GM21381 (cell line): ENCODE data around the gene TPRA1.
A peak's percentile ranks its signal among the peaks of the same experiment; 100 is the strongest.

Source experiments
- ATAC-seq: cut with Tn5 transposase; IDR thresholded peaks from one replicate; pipeline ENCODE4 v1.9.1; 2021; ENCODE audit warnings: mild to moderate bottlenecking, moderate library complexity; ENCODE audit not compliant: unreplicated experiment

The TPRA1 gene

DNA sequence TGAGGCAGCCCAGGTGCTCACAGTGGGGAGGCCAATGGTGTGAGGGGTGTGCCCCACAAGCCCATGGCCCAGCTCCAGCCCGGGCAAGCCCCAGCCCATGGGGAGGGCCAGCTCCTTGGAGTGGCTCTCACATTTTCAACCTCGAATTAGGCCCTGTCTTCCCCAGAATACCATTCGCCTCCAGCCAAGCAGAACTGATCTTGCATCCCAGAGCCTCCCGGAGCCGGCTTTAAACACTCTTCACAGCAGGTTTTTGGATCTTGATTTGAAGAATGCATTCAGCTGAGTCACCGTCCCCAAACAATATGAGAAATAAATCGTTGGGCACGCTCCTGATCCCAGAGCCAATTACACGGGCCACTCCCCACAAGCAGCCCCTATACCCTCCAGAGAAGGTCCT lies 23.7 kb downstream of the TPRA1 start:
- no peak for ATAC-seq

DNA sequence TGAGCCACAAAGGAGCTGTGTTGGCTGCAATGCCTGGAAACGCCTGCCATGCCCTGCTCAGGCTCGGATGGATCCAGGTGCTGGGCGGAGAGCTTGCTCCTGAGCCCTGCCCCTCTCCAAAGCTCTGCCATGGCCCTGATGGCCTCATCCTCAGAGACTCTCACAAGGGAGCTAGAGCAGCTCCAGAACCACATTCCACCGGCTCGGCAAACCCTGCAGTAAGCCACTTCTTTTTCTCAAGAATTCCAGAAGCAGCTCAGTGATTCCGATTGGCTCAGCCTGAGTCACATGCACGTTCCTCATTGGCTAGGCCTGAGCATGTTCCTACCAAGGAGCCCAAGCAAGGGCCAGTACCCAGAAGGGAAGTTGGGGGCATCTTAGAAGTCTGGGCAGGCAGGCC lies 24.8 kb downstream of the TPRA1 start:
- no peak for ATAC-seq

DNA sequence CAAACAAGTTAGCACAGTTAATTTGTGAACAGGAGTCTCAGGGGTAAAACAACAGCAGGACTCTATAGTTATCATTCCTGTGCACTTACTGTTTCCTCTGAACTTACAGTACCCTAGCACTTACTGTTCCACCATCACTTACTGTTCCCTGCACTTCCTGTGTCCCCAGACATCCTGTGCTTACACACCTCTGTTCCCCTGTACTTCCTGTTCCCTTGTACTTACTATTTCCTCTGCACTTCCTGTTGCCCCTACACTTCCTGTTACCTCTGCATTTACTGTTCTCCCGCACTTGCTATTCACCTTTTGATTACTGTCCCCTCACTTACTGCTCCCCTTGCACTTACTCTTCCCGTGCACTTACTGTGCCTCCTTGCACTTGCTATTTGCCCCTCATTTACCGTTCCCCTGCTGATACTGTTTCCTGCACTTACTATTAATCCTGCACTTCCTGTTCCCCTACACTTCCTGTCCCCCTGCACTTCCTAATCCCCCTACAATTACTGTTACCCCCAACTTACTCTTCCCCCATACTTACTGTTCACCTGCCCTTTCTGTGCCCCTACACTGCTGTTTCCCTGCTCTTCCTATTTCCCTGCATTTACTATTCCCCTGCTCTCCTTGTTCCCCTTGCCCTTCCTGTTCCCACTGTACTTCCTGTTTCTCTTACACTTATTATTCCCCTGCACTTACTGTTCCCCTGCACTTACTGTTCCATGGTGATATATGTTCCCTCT lies 30.3 kb downstream of the TPRA1 start:
- no peak for ATAC-seq

DNA sequence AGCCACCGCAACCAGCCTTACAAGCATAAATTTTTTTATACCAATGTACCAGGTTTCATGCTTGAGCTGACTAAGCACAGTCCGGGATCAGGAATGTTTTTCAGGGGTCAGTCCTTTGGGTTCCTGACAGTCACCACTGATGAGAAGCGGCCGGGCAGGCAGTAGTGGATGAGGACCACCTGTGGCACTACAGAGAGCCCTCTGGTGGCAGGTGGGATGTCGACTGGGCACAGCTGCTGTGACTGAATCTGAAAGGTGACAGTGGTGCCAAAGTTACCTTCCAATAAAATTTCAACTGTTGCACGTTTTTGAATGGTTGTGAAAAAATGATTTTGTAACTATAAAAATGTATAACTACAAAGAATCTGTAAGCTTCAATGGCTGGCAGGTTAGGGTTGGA lies 34.0 kb downstream of the TPRA1 start:
- no peak for ATAC-seq

DNA sequence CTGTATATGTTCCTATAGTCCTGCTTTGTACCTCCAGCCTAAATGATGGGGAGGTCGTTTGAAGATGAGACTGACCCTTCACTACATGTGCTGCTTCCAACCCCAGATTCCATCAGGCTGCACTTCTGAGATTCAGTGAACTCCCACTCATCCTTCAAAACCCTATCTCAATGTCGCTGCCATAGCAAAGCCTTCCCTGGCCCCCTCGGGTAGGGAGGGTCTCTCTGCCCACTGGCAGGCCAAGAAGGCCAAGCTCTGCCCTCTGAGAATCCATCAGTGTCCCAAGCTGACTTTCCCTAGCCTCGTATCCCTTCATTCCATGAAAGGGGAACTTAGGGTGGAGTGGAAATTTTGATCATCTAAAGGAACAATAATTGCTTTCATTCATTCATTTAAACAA lies 35.4 kb downstream of the TPRA1 start:
- no peak for ATAC-seq

DNA sequence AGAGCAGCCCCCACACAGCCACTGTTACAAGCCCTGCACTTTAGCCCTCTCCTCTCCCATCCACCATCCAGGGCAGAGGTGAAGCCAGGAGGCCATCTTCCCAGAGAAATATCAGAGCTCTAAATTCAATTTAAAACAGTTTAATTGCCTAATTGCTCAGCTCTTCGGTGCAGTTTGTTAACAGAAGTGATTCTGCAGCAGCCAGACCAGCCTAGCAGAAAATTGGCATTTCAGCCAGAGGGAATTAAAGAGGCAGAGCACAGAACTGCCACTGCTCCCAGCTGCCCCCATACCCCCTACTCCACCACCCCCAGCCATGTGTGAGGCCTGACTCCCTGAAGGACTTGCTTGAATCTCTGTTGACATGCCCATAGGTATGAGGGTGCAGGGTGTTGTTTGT lies 38.5 kb downstream of the TPRA1 start:
- no peak for ATAC-seq

DNA sequence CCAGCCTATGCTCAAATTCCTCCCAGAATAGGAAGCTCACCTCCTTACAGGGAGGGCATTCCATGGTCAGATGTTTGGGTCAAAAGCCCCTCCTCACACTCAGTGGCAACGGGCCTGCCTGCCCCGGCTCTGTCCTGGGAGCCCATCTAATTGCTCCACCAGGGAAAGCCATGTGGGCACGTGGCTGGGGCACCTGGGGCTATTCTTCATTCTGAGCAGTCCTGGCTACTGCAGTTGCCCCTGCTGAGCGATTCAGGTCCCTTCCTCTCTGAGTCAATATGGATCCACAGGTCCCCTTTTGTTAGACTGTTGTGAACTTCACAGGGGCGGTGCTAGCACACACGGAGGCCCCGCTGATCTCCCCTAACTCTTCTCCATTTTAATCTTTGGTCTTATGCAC lies 39.4 kb downstream of the TPRA1 start:
- ATAC-seq, result no peak

DNA sequence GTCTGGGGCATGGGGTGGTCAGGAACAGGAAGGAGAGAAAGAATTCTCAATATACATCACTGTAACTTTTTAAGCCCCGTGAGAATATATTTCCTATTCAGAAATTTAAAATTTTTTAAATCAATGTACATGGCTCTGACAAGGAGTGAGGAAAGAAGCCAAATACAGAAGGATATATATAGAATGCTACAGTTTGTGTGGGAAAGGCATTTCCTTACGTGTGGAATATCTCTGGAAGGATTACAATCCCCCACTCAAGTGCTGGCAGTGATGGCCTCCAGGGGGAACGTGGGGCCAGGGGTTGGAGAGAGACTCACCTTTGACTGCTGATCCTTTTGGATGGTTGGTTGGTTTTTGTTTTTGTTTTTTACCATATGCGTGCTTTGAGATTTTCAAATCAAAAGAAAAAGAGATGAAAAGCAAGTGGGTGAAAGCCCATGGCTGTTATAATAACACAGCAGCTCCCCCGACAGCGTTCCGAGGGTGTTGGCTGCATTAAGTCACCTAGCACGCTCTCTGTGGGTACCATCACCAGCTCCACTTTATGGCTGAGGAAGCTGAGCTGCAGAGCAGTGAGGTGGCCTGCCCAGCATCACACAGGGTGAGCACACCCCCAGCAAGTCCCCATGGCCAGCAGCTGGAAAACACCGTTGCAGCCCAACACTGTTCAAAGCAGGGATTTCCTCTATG lies 39.9 kb downstream of the TPRA1 start:
- ATAC-seq, result no peak

DNA sequence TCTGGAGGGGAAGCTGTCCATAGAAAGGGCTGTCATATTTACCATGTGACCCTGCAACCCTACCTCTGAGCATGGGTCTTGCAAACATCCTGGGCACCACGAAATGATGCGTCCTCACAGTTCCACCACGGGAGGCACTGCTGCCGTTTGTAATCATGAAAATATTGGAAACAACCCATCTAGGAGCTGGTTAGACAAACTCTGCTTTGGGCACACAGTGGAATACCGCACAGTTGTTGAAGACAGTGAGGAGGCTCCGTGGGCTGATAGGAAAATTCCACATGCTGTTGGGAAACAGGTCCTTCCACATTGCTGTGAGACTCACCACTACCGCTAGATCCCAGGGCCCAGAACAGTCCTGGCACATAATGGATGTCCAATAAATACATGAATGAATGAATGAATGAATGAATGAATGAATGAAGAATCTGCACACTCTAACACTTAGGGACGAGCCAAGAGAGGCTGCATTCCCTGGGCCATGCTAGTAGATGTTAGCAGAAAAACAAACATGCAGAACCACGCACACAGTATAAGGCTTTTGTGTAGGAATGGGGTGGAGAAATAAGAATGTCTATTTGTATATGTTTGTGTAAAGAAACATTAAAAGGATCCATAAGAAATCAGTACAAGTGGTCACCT lies 40.6 kb downstream of the TPRA1 start:
- no peak for ATAC-seq

DNA sequence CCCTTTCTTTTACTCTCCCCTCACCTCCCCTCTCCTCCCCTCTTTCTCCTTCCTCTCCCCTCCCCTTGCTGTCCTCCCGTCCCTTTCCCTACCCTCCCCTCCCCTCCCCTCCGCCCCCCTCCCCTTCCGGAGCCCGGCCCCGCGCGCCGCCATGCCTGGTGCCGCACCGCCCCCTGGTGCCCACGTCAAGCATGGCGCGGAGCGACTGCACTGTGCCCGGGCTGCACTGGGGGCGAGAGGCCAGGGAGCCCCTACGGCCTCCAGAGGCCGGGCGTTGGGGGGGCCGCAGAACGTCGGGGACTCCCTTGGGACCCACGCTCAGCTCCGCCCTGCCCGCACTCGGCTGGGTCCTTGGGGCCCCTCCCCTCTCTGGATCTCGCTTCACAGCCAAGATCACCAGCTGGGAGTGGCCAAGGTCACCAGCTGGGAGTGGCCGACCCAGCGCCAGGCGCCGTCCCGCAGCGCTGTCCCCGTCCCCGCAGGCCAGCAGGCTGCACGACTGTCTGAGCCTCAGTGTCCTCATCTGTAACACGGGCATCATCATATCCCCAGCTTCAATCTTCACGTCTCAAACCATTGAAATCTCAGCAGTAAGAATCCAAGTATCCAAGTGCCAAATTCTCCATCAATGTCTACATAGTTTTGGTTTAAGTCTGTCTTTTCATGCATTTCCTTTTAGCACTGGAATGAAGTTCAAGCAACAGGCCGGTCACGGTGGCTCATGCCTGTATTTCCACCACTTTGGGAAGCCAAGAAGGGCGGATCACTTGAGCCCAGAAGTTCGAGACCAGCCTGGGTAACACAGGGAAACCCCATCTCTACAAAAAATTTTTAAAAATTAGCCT lies 42.5 kb downstream of the TPRA1 start:
- peak; percentile 60 for ATAC-seq

DNA sequence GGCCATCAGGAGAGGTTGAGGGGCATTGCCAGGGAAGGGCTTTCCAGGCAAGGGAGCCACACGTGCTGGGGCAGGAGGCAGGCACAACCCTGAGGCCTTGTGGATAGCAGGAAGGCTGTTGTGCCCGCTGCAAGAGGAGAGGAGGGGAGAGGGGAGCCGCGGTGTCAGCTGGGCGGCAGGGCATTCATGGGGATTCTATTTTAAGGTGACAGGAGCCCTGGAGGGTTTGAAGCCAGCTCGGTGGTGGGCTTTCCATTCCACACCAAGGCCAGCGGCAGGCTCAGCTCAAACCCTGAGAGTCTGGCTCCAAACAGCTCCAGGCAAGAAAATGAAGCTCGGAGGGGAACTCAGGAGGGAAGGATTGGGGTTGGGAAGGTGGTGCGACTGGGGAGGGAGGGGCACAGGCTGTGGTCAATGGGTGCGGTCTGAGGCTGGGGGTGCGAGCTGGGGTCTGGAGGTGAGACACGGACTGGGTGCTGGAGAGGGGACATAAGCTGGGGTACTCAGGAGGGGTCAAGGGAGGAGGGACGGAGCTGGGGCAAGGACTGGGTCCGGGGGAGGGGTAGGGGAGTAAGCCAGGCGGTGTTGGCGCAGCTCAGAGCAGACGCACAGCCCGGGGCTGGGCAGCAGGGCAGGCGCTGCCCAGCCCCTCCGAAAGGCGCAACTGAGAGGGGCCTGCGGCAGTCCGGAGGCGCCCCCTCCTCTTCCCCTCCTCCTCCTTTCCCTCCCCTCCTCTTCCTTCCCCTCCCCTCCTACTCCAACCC lies 43.4 kb downstream of the TPRA1 start:
- ATAC-seq, result no peak

DNA sequence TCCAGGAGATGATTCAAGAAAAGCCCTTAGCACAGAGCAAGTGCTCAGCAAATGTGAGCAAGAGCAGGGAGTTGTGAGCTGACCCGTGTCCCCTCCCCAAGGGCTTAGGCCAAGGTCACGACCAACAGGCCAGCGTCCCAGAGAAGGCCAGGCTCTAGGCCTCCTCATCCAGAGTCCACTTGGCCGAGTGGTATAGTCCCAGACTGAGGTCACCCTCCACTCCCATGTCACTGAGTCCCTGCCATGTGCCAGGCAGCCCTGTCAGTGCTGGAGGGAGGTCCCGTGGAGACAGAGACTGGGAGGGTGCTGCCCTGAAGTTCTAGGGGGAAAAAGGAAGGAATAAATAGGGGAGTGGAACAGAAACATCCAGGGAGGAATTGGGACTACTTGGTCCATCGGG lies 44.0 kb downstream of the TPRA1 start:
- ATAC-seq, result no peak

DNA sequence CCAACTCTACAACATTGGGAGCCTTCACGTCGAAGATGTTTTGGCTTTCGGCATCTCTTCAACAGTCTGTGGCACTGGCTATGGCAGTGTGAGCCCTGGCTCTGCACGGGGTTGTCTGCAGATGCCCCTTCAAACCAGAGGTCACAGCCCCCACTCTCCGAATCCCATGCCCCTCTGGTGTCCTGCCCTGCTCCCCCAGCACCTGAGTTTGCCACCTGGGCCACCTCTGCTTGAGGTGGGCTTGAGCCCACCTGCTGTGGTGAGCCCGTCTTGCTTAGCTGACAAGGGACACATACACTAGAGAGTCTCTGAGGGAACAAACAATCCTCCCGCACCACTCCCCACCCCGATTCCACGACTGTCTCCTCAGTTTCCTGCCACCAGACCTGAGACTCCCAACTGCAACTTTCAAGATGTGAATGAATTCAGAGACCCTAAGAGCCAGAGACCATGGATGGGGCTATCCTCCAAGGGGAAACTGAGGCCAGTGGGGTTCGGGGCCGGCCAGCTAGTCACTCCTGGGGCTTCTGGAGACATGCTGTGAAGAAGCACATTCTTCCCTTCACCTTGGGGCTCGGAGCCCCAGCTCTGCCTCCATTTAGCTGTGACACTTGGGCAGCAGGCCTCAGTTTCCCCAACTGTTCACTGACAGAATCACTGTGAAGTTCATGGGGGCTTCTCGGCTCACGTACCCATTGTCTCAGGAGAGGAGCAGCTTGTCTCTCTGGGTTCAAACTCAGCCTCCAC lies 44.6 kb downstream of the TPRA1 start:
- no peak for ATAC-seq

DNA sequence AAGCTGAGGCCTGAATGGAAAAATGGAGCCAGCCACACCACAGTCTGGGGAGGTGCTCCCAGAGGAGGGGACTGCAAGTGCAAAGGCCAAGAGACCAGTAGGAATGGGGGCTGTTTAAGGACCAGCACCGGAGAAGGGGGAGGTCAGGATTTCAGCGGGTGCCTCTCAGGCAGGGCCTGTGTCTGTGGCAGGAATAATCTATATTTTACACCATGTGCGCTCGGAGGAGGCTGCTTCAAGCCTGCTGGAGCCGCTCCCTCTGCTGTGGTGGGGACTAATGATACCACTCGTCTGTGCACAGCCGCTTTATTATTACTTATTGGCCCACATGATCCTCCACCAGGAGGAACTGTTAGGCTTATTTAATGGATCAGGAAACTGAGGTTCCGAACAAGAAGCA lies 45.3 kb downstream of the TPRA1 start:
- no peak for ATAC-seq

DNA sequence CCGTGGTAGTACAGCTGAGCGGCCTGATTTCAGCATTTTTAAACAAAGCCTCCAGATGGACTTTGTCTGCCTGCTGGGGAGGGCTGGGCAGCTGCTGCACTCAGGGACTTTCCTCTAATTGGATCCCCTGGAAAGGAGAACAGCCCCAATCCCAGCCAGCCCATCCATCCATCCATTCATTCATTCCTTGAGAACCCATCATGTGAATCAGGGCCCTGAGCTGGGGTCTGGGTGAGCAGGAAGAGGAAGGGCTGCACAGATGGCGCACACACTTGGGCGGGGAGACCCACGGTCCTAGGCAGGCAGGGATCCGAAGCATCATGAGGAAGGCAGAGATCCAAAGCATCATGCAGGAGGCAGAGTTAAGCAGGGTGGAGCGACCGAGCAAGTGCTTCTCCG lies 45.7 kb downstream of the TPRA1 start:
- no peak for ATAC-seq

DNA sequence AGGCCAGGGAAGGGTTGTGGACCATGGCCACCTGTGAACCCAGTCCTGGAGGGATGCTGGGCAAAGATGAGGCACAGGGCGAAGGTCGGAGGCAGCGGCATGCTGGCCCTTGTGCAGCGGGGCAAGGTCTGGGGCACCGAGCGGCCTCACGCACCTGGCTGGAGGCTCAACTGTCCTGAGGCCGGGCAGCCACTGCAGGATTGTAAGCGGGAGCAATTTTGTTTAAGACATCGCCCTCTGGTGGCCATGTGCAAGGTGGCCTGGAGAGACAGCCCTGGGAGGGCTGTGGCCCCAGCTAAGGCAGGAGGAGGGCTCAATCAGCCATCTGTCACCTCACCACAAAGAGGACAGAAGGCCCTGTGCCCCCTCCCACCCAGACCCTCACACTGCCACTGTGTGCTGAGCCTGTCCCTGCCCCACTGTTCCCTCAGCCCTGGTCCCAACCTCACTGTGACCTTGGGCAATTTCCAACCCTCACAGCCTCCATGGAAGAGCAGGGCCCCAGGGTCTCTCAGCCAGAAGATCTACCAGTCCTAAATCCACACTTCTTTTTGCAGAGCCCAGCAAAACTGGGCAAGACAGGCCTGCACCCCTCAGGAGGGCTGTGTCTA lies 46.2 kb downstream of the TPRA1 start:
- no peak for ATAC-seq

DNA sequence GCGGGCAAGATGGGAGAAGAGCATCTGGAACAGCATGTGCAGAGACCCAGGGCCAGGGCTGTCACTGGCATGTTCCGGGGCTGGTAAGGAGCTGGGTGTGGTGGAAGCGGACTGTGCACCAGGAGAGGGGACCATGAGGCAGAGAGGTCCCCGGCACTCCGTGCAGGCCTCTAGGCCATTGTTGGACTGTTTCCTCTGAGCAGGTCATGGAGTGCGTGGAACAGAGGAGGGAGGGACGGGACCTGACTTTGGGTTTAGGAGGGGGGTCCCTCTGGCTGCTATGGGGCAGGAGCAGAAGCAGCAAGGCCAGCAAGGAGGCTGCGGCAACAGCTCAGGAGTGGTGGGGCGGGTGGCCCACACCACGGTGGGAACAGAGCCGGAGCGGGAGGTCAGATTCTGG lies 47.1 kb downstream of the TPRA1 start:
- ATAC-seq, result no peak

DNA sequence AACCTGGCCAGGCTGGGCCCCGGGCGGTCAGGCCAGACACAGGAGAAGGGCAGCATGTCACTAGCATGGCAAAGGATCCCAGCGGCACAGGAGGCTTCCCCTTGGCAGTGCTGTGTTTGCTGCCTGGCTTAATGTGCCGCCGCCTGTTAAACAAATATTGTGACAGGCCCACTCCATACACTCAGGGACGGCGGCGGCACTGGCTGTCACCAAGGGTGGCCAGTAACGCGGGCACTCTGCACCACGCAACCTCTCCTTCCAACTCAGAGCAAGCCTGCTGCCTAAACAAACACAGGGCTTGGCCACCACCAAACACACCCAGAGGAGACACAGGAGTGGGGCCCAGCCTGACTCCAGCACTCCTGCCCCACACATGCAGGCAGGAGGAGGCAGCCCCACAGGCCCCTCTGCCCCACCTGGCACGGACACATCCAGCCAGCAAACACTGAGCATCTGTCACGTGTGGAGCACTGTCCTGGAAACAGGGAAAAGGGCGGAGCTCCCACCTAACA lies 48.0 kb downstream of the TPRA1 start:
- no peak for ATAC-seq

DNA sequence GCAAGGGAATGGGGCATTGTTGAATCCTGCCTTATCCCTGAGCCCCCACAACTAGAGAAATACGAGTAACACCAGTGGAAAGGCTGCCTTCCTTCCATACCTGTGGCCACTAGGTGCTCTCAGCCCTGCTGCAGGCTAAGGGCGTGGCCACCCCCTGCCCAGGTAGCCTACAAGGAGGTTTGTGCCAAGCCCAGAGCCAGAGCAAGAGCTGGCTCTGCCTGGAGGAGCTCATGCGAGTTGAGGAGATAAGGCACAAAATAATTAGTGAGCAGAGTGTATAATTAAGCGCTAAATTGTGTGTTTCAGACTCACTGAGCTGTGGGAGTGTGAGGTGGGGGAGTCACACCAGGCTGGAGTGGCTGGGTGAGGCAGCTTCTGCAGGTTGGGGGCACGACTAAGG lies 49.2 kb downstream of the TPRA1 start:
- ATAC-seq, result no peak
